ENCODE results near the gene AARS1.

The AARS1 gene

GRCh38 chr16:70254965-70255286 lies 34.4 kb downstream of the AARS1 start:
- no peak overlapping the region for H2AFZ ChIP-seq (ENCODE audit: low read depth, low read length)
- H3K27ac ChIP-seq (ENCODE audit: low read length) = no peak overlapping the region
- no peaks in the 10 kb centered on the region for H3K9me3 ChIP-seq (ENCODE audit: insufficient read depth, low read length)
- no peak for TF ChIP-seq EZH2phosphoT487 (IDR thresholded peaks at IDR 0.05; ENCODE audit: low read depth)
- TF ChIP-seq CTCF (IDR thresholded peaks at IDR 0.05; ENCODE audit: low read depth, low read length) = no peak
- H3K36me3 ChIP-seq (replicated peaks; ENCODE audit: low read depth, low read length) = peaks cover 64% of the 10 kb centered on the region
- no peak overlapping the region for H3K9ac ChIP-seq (ENCODE audit: low read length)
- H3K27me3 ChIP-seq (ENCODE audit: low read depth, low read length) = no peaks in the 10 kb centered on the region
- H3K4me2 ChIP-seq (ENCODE audit: low read length) = no peak overlapping the region
- peaks cover 3% of the 10 kb centered on the region; the same call in 1 of the 2 replicates for H3K4me1 ChIP-seq (ENCODE audit: low read length)
- H4K20me1 ChIP-seq (ENCODE audit: insufficient read depth, low read length) = peaks cover 4% of the 10 kb centered on the region; the same call in 1 of the 2 replicates
- peaks cover 17% of the 10 kb centered on the region for H3K79me2 ChIP-seq (ENCODE audit: low read length)
- no peak overlapping the region for H3K4me3 ChIP-seq (ENCODE audit: low read length)

GRCh38 chr16:70254180-70254964 lies 34.9 kb downstream of the AARS1 start:
- Histone ChIP-seq H3K9ac (ENCODE audit: low read length) (no peak overlapping the region), H3K4me1 (ENCODE audit: low read length) (peaks cover 3% of the 10 kb centered on the region; the same call in 1 of the 2 replicates), H3K4me3 (ENCODE audit: low read length) (no peak overlapping the region), H3K27me3 (ENCODE audit: low read depth, low read length) (no peaks in the 10 kb centered on the region), H3K27ac (ENCODE audit: low read length) (no peak overlapping the region), H4K20me1 (ENCODE audit: insufficient read depth, low read length) (peaks cover 4% of the 10 kb centered on the region; the same call in 1 of the 2 replicates), H3K79me2 (ENCODE audit: low read length) (peaks cover 23% of the 10 kb centered on the region), H3K4me2 (ENCODE audit: low read length) (no peak overlapping the region), H3K9me3 (ENCODE audit: insufficient read depth, low read length) (no peaks in the 10 kb centered on the region), H3K36me3 (replicated peaks; ENCODE audit: low read depth, low read length) (peaks cover 63% of the 10 kb centered on the region), H2AFZ (ENCODE audit: low read depth, low read length) (no peak overlapping the region)
- TF ChIP-seq CTCF (IDR thresholded peaks at IDR 0.05; ENCODE audit: low read depth, low read length) (no peak), EZH2phosphoT487 (IDR thresholded peaks at IDR 0.05; ENCODE audit: low read depth) (no peak)

GRCh38 chr16:70253291-70254106 lies 35.8 kb downstream of the AARS1 start:
- Histone ChIP-seq H3K9me3 (ENCODE audit: insufficient read depth, low read length) (no peaks in the 10 kb centered on the region), H2AFZ (ENCODE audit: low read depth, low read length) (no peak overlapping the region), H3K79me2 (ENCODE audit: low read length) (peaks cover 31% of the 10 kb centered on the region), H4K20me1 (ENCODE audit: insufficient read depth, low read length) (peaks cover 4% of the 10 kb centered on the region; the same call in 1 of the 2 replicates), H3K4me2 (ENCODE audit: low read length) (no peak overlapping the region), H3K4me1 (ENCODE audit: low read length) (peaks cover 3% of the 10 kb centered on the region; the same call in 1 of the 2 replicates), H3K4me3 (ENCODE audit: low read length) (no peak overlapping the region), H3K36me3 (replicated peaks; ENCODE audit: low read depth, low read length) (peaks cover 55% of the 10 kb centered on the region), H3K27ac (ENCODE audit: low read length) (no peak overlapping the region), H3K9ac (ENCODE audit: low read length) (no peak overlapping the region), H3K27me3 (ENCODE audit: low read depth, low read length) (no peaks in the 10 kb centered on the region)
- TF ChIP-seq EZH2phosphoT487 (IDR thresholded peaks at IDR 0.05; ENCODE audit: low read depth) (no peak), CTCF (IDR thresholded peaks at IDR 0.05; ENCODE audit: low read depth, low read length) (no peak)

All from OCI-LY3 (cell line).